ENCODE measurements around the gene RAP1A. TPM values are rescaled to one million over a fixed set of nuclear protein-coding genes. Genes with fewer than 3 reads are reported as not detected.

RAP1A gene
- total and polyA plus RNA-seq, 4 donors: 14.2 to 31.4 (median 25.8) TPM

DNA sequence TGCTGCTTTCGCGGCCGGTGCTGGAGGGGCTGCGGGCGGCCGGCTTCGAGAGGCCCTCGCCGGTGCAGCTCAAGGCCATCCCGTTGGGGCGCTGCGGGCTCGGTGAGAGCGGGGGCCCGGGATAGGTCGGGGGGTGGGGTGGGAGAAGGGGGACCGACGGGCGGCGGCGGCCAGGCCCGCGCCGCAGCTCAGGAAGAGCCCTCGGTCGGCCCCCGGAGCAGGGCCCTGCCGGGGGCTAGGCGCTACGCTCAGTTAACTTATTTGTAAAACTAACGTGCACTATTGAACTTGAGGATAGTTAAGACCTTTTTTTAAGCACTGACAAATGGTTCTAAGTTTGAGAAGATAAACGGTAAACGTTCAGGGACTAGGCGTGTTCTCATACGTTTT, 136.5 kb downstream of the RAP1A start:
- H3K9ac ChIP-seq (ENCODE audit: low read depth in 1 of 2, low read length in 2 of 2): peak overlapping the region; percentile 56 to 87
- DNase-seq (ENCODE audit: low spot score): no peak
- peak overlapping the region; percentile 91 to 95 for H3K27ac ChIP-seq (ENCODE audit: low read depth in 1 of 2, low read length in 2 of 2)
- H3K27me3 ChIP-seq (ENCODE audit: control insufficient read depth in 4 of 4, insufficient read depth in 4 of 4, low read length in 3 of 4): no peaks in the 10 kb centered on the region
- TF ChIP-seq RXRA (IDR thresholded peaks at IDR 0.05) (no peak), SP1 (IDR thresholded peaks at IDR 0.05) (no peak), CTCF (IDR thresholded peaks at IDR 0.05; ENCODE audit: low read depth, low read length, missing input control) (no peak), EGR1 (IDR thresholded peaks at IDR 0.05; ENCODE audit: low read depth in 2 of 2) (no peak), TAF1 (conservative IDR thresholded peaks at IDR 0.05) (no peak), NR2F2 (IDR thresholded peaks at IDR 0.05) (no peak), YY1 (IDR thresholded peaks at IDR 0.05) (no peak), FOXA2 (IDR thresholded peaks at IDR 0.05) (no peak), GABPA (IDR thresholded peaks at IDR 0.05 in 1 of 2, conservative IDR thresholded peaks at IDR 0.05 in 1 of 2) (no peak), JUND (IDR thresholded peaks at IDR 0.05) (no peak), FOXA1 (IDR thresholded peaks at IDR 0.05) (no peak), HNF4A (conservative IDR thresholded peaks at IDR 0.05) (no peak), REST (IDR thresholded peaks at IDR 0.05) (no peak), HNF4G (IDR thresholded peaks at IDR 0.05) (no peak), RAD21 (IDR thresholded peaks at IDR 0.05) (no peak)
- TF ChIP-seq, protein P1, sequence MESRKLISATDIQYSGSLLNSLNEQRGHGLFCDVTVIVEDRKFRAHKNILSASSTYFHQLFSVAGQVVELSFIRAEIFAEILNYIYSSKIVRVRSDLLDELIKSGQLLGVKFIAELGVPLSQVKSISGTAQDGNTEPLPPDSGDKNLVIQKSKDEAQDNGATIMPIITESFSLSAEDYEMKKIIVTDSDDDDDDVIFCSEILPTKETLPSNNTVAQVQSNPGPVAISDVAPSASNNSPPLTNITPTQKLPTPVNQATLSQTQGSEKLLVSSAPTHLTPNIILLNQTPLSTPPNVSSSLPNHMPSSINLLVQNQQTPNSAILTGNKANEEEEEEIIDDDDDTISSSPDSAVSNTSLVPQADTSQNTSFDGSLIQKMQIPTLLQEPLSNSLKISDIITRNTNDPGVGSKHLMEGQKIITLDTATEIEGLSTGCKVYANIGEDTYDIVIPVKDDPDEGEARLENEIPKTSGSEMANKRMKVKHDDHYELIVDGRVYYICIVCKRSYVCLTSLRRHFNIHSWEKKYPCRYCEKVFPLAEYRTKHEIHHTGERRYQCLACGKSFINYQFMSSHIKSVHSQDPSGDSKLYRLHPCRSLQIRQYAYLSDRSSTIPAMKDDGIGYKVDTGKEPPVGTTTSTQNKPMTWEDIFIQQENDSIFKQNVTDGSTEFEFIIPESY (IDR thresholded peaks at IDR 0.05): no peak
- under 1% methylated on average over 35 of the region's 35 CpGs for WGBS
- H3K4me3 ChIP-seq (ENCODE audit: low read depth in 1 of 3, low read length in 3 of 3): peak overlapping the region; percentile 78 to 99 (median 82)
- H3K9me3 ChIP-seq (ENCODE audit: control insufficient read depth in 4 of 4, low read length in 3 of 4): no peaks in the 10 kb centered on the region
- H3K36me3 ChIP-seq (ENCODE audit: control insufficient read depth in 4 of 4, insufficient read depth in 3 of 4, low read depth in 1 of 4, low read length in 3 of 4): peaks cover 0 to 4% (median 0%) of the 10 kb centered on the region in 4 donors
- peaks cover 1 to 29% (median 16%) of the 10 kb centered on the region in 4 donors for H3K4me1 ChIP-seq (ENCODE audit: control insufficient read depth in 4 of 4, insufficient read depth in 4 of 4, low read length in 3 of 4)

GRCh38 chr1:111758373-111758772, 138.8 kb downstream of the RAP1A start:
- WGBS: 76% methylated on average over 2 of the region's 2 CpGs
- Histone ChIP-seq H3K36me3 (ENCODE audit: control insufficient read depth in 4 of 4, insufficient read depth in 3 of 4, low read depth in 1 of 4, low read length in 3 of 4) (peaks cover 0 to 15% (median 9%) of the 10 kb centered on the region in 4 donors), H3K4me1 (ENCODE audit: control insufficient read depth in 4 of 4, insufficient read depth in 4 of 4, low read length in 3 of 4) (peaks cover 1 to 33% (median 18%) of the 10 kb centered on the region in 4 donors), H3K9ac (ENCODE audit: low read depth in 1 of 2, low read length in 2 of 2) (no peak overlapping the region), H3K27me3 (ENCODE audit: control insufficient read depth in 4 of 4, insufficient read depth in 4 of 4, low read length in 3 of 4) (no peaks in the 10 kb centered on the region), H3K27ac (ENCODE audit: low read depth in 1 of 2, low read length in 2 of 2) (no peak overlapping the region), H3K4me3 (ENCODE audit: low read depth in 1 of 3, low read length in 3 of 3) (no peak overlapping the region), H3K9me3 (ENCODE audit: control insufficient read depth in 4 of 4, low read length in 3 of 4) (no peaks in the 10 kb centered on the region)
- no peak for DNase-seq (ENCODE audit: low spot score)
- no peak for TF ChIP-seq TAF1 (conservative IDR thresholded peaks at IDR 0.05)
- TF ChIP-seq SP1 (IDR thresholded peaks at IDR 0.05): no peak
- TF ChIP-seq CTCF (IDR thresholded peaks at IDR 0.05; ENCODE audit: low read depth, low read length, missing input control): no peak
- no peak for TF ChIP-seq REST (IDR thresholded peaks at IDR 0.05)
- TF ChIP-seq, protein P1 (IDR thresholded peaks at IDR 0.05): no peak
- no peak for TF ChIP-seq GABPA (IDR thresholded peaks at IDR 0.05 in 1 of 2, conservative IDR thresholded peaks at IDR 0.05 in 1 of 2)

All from liver (tissue), 9 donors.